ENCODE results near the gene DCUN1D3.

DNA sequence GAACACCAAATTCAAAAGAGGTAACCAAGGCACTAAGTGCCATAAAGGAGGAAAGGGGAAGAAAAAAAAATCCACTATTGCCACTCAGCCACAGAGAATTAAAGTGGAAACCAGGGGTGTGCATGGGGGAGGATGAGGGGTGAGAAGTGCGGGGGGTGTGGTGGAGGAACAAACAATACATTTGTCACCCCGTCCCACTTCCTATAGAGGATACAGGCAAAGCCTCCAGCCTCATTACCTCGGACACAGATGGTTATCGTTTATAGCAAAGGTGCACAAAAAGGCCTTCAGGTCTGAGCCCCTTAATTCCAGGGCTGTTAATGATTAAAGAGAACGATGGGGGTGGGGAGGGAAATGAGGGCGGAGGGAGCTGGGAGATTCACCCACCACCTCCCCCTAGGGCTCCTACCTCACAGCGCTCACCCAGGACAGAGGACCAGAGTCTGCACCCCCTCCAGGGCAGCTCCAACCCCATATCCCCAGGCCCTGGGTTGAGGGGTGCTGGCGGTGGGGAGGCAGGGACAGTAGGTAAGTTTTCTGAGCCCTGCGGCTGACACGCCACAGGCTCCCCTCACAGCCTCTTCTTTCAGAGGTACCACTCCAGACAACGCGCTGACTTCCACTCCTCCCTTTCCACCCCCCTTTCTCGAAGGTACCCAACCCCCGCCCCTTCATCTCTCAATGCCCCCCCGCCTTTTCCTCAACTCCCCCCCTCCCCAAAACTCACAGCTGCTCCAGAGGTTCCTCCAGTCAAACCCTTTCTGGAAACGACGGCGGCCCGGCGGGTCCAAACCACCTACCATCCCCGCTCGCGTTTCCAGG is 470 bp downstream of the DCUN1D3 start:
- peak; percentile 90 for TF ChIP-seq ZFP3 (CRISPR knock-in tag; IDR thresholded peaks at IDR 0.05)
- TF ChIP-seq, protein P1, sequence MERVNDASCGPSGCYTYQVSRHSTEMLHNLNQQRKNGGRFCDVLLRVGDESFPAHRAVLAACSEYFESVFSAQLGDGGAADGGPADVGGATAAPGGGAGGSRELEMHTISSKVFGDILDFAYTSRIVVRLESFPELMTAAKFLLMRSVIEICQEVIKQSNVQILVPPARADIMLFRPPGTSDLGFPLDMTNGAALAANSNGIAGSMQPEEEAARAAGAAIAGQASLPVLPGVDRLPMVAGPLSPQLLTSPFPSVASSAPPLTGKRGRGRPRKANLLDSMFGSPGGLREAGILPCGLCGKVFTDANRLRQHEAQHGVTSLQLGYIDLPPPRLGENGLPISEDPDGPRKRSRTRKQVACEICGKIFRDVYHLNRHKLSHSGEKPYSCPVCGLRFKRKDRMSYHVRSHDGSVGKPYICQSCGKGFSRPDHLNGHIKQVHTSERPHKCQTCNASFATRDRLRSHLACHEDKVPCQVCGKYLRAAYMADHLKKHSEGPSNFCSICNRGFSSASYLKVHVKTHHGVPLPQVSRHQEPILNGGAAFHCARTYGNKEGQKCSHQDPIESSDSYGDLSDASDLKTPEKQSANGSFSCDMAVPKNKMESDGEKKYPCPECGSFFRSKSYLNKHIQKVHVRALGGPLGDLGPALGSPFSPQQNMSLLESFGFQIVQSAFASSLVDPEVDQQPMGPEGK (CRISPR knock-in tag; IDR thresholded peaks at IDR 0.05; ENCODE audit: borderline replicate concordance): no peak
- no peak for TF ChIP-seq RARB (CRISPR knock-in tag; IDR thresholded peaks at IDR 0.05)
- no peak for TF ChIP-seq ARNTL (CRISPR knock-in tag; IDR thresholded peaks at IDR 0.05; ENCODE audit: borderline replicate concordance, low read depth)

Data from SK-N-SH treated with all-trans-retinoic acid at 6 μM for 48 hours (cell line).